ENCODE measurements around the gene ITPR2.
A peak's percentile ranks its signal among the peaks of the same experiment; 100 is the strongest.
"Not testable (repeated sequence)": the region's sequence is repeated elsewhere in the genome, so short reads cannot be mapped to it uniquely, and the experiment has no call there.

ITPR2 gene

DNA sequence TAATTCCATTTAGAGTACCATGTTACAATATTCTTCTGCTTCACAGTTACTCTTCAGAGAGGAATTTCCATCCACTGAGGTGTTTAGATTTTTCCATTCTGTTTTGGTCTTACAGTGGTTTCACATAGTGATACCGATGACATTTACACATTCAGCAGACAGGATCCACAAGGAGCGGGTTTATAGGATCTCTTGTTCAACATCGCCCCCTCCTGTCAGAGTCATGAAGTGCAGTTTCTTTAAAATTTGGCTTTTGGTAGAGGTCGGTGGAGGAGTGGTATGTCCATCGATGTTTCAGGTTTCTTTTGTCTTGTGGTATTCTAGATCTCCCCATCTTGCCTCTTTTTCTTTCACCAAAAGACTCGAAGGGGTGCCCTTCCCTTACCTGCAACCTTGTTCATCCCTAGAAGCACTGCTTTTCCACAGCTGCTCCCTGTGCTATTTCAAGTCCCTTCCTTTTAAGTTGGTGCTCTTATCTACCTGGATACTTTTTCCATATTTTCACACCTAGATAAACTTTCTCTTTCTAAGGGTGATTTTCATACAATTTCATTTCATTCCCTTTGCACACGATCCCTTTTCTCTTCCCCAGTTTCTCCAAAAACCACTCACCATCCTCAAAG lies 181.3 kb downstream of the ITPR2 start:
- DNase-seq, result peak; percentile 77

DNA sequence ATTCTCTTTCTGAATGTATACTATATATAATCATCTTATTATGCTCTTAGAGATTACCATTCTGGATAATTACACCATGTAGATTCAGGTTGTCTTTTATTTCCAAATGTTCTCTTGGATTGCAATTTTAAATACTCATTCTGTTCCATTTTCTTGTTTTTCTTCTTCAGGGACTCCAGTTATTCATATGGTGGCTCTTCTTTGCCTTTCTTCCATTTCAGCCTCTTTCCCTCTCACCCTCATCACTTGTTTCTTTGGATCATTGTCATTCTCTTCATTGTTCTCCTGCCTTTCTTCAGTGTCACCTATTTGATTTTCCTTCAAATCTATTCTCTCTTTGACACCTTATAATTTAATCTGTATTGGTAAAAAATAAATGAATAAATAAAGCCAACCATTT lies 182.0 kb downstream of the ITPR2 start:
- DNase-seq, result no peak

DNA sequence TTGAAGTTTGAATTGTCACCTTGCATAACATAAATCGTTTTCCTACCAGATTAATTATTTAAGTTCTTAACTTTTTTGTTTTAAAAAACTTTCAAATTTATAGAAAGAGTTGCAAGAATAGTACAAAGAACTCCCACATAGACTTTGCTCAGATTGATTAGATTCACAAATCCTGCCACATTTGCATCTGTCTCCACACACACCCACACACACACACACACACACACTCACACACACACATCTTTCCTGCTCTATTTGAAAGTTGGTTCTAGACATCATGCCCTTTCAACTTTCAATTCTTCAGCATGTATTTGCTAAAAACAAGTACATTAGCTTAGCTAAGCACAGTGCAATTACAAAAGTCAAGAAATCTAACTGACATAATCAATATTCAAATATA lies 184.0 kb downstream of the ITPR2 start:
- DNase-seq, result no peak

DNA sequence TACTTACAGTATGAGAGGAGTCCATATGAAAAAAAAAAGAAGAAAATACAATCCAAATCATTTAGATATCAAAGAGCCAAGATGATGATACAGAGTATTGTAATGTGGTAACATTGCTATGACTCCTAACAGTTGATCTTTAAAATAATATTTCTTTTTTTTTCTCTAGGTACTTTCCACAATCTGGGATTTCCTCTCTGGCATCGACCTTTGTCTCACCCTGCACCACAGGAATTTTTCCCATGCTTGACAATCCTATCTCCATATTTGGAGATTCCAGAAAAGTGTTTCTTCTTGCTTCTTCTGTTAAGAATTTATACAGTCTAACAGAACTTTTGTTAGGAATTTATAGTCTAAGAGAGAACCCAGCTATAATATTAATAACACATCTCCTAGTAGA lies 184.4 kb downstream of the ITPR2 start:
- no peak for DNase-seq

DNA sequence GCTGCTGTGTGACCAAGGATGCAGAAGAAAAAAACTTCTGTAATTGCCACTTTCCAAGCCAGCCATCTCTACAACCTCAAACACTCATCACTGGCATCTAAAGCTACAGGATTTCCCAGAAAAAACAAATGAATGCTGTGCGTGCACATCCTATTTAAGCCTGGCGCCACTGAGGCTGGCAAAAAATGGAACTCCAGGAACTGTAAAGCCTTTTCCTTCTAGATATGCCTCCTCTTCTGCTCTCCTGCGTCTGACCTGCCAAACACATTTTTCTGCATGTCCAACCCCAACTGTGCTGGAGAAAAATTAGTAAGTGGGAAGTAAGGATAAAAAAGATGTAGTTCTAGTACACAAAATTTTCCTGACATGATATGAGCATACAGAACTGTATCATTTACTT lies 184.9 kb downstream of the ITPR2 start:
- DNase-seq, result no peak

DNA sequence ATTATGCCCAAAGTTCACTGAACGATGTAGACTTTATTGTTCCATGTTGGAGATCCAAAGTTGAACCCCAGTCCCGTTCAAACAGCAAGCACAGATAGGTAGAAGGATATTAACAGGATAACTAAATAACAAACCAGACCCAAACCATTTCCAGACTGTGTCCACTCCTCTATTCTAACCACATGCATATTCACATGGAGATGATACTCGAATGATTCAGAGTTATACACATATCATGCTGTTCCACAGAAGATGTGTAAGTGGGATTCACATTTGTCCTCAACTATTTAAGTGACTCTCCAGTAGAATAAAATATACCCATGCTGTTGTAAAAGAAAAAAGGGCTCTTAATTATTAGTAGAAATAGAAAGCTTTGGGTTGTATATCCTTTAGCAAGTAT lies 185.9 kb downstream of the ITPR2 start:
- DNase-seq, result no peak

DNA sequence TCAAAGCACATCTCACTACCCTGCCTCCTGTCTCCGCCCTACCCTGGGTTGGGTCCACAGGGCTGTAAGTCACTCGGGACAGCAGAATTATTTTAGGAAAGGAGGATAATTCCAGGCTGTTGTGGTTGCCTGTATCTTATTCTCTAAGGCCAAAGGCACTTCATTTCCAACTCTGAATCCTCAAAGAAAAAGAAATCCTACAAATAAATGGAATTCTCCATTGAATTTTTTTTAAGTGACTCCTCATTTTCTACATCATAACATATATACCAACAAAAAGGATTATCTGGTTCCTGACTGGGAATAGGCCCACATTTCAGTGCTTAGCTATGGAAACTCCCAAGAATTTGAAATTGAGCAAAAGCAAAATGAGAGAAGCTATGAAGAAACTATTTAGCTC lies 186.4 kb downstream of the ITPR2 start:
- no peak for DNase-seq

DNA sequence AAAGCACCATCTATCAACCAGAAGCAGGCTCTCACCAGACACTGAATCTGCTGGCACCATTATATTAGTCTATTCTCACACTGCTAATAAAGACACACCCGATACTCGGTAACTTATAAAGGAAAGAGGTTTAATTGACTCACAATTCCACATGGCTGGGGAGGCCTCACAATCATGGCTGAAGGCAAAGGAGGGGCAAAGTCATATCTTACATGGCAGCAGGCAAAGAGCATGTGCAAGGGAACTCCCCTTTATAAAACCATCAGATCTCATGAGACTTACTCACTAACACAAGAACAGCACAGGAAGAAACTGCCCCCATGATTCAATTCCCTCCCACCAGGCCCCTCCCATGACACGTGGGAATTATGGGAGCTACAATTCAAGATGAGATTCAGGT lies 188.6 kb downstream of the ITPR2 start:
- not testable (repeated sequence) for DNase-seq

DNA sequence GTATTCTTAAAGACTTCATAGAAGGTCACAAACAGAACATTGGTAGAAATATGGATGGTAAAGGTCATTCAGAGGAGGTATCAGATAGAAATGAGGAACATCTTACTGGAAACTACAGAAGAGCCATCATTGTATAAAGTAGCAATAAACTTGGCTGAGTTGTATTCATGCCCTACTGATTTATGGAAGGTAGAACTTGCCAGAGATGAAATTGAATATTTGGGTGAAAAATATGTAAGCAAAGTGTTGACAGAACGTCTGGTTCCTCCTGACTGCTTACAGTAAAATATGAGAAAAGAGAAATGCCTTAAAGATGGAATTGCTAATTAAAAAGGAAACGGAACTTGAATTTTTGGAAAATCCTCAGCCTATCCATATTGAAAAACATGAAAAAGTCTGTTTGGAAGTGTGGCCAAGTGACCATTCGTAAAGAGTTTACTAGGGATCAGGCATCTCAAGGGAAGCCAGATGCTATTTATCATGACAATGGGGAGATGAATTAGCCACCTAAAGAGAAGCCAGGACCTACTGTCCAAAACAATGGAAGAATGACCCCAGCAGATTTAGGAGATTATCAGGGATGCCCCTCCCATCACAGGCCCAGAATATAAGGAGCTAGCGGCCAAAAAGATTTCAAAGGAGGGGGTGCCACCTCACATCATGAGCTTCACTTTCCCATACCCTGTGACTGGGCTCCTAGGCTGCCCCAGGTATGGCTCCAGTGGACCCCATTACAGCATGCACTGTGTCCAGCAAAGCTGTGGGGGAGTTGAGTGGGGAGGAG lies 189.3 kb downstream of the ITPR2 start:
- DNase-seq, result no peak

DNA sequence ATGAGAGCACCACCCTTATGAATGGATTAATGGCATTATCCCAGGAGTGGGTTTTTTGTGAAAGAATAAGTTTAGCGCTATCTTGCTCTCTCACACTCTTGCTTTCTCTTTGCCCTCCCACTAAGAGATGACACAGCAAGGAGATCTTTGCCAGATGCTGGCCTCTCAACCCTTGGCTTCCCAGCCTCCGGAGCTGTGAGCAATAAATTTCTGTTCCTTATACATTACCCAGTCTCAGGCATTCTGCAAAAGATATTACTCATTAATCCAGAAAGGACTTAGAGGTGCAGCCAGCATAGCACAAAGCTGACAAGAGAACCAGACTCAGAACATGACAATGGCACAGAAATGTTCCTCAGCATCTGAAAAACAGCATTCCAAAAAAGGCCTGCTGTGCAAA lies 190.6 kb downstream of the ITPR2 start:
- DNase-seq, result no peak

DNA sequence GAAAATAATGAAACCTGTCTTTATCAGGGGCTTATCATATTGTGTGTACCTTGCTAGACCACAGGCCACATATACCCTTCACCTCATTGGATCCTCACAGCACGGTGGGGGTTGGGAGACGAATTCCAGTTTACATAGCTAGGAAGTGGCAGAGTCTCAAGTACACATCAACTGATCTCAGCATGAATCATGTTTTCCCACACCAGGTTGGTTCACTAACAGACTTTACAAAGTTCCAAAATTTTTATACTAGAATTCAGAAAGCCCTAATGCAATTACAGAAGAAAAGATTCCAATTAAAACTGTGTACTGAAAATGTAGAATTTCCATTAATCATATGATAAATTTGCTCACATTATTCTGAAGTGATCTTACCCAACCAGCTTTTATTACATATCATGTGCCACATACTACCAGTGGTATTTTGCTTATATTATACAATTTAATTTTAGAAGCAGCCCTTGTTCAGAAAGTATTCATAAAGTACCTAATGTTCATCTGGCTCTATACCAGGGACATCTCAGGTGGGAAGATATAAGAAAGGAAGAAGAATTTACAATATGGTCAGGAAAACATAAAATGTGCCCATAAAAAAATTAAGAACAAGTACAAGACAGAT lies 196.2 kb downstream of the ITPR2 start:
- no peak for DNase-seq

DNA sequence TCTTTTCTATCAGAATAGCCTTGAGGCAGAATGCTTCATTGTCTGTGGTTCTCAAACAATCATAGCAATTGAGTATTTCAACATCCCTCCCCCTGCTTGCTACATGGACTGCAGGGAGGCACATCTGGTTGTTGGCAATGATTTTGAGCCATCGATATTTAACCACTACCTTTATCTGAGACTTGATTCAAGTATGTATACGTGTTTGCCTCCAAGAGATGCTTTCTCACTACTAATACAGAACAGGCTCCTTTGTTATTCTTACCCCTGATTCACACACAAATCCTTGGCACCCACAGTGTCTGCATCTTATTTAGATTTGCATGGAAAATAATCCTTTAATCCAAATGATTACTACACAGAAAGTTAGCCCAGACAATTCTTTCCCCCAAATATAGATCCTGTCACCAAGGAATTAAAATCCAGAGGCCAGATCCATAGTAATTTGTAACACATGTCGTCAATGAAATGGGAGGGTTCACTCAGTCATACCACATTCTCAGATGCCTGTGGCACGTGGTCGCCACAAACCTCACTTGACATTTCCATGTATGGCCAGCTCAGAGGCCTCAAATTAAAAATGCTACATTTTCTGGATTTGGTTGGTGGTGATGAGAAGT lies 199.3 kb downstream of the ITPR2 start:
- DNase-seq, result no peak

DNA sequence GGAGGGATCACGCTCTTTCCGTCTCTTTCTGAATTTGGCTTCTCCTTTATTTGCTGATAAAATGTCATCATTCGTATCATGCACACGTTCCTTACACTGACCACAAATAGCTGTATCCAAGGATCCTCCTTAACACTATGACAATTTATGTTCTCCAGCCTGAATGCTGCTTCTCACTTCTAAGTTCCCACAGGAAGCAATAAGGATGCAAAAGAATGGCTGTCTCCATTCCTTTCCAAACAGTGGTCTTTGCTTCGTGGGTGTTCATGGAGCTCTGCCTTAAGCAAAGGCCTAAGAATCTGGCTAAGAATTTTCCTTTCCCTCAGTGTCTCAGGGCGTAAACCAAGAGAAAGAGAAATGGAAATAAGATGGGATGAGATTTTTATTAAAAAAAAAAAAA lies 200.2 kb downstream of the ITPR2 start:
- no peak for DNase-seq

DNA sequence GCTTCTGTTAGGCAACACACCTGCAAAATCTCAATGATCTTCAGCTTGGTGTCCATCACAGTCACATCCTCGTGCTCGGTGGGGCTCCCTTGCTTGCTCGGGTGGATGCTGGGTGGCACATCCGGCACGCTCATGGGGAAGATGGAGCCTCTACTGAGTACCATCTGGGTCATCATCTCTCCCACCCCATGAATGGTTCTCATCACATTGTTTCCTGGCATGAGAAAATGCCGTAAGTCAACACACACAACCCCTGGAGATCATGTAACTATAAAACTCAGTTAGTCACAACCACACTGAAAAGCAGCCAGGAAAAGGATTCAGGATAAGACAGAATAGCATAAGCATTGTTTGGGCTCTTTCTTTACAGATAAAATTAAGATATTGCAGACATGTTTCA lies 201.1 kb downstream of the ITPR2 start:
- no peak for DNase-seq

DNA sequence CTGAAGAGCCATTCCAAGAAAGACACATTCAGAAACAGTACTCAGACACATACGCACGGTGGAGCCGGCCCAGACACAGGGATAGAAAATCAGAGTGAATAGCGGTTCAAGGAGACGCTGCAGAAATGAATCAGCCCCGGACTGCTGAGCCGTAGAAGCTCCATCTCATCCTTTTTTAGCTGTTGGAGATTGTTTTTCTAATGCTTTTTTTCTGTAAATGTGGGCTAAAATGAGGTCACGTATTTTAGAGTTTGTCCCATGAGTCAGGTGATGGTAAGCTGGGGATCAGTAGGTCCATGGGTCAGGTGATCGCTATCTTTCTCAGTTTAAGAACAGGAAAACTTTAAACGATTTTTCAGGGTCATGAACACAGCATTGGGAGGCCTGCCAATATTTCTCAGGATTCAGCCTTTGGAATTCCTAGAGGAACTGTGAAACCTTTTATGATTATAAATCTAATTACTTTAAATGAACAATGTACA lies 202.4 kb downstream of the ITPR2 start:
- no peak for DNase-seq

DNA sequence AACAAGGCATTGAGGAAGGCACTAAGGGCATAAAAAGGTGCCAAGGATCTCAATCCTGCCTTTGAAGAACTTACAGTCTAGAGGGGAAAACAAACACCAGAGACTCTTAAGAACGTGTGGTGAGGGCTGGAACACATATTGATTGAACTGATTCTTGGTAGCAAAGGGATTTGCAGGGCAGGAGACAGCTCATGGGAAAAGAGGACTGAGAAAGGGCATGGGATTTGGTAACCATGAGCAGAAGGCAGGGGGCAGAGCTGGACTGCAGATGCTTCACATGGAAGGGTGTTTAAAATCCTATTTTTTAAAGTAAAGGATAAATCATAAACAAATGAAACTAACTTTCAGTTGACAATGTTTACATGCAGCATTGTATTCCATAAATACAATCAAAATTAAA lies 203.1 kb downstream of the ITPR2 start:
- DNase-seq, result no peak

DNA sequence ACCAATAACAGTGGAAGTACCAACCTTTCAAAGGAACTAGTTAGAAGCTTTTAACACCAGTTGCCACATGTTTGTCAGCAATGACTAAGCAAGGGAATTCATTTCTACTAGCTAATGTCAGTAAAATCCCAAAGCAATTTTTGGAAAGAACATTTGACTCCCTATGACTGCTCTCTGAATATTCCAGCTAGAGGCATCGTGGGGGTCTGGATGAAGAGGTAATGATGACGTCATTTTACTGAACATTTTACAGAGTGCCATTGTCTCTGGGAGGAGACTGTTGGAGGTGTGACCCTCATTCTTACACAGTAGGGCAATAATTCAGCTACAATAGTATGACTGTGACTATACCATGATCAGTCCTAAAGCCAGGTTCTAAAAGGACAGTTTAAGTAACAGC lies 204.8 kb downstream of the ITPR2 start:
- DNase-seq, result no peak

DNA sequence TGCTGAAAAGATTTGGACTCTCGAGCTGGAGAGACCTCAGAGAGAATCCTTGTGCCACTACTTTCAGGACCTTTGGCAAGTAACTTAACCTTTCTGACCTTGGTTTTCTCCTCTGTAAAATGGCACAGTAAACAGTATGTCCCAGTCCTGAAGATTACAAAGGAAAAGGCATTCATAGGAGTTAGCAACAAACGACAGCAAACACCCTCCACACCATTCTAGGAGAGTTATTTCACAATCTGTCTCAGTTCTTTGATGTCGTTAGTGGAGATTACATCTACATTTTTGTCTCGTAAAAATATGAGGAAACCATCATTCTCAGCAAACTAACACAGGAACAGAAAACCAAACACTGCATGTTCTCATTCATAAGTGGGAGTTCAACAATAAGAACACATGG lies 205.7 kb downstream of the ITPR2 start:
- no peak for DNase-seq

DNA sequence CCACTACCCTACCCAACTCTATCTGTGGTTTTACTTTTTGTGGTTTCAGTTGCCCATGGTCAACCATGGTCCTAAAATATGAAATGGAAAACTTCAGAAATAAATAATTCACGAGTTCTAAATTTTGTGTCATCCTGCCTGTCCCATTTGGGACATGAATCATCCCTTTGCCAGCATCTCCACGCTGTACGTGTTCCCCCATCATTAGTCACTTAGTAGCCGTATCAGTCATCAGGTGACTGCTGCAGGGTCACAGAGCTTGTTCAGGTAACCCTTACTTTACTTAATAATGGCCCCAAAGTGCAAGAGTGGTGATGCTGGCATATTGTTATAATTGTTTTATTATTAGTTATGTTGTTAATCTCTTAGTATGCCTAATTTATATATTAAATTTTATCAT lies 209.9 kb downstream of the ITPR2 start:
- peak; percentile 56 for DNase-seq

DNA sequence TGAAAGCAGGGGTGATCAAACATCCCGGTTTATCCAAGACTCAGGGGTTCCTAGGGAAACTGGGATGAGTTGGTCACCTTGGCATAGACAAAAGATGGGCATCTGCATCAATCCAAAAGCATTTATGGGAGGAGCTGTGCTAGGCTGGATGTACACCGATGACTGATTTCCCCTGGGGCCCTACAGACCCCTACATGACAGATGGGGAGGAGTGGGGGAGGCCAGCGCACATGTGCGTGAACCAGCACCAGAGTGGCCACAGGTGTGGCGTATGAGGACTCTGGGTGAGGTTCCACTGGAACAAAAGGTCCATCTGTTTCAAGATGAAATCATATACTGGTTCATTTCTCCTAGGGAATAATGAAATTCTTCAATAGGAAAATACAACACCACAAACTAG lies 210.4 kb downstream of the ITPR2 start:
- DNase-seq, result peak; percentile 98

DNA sequence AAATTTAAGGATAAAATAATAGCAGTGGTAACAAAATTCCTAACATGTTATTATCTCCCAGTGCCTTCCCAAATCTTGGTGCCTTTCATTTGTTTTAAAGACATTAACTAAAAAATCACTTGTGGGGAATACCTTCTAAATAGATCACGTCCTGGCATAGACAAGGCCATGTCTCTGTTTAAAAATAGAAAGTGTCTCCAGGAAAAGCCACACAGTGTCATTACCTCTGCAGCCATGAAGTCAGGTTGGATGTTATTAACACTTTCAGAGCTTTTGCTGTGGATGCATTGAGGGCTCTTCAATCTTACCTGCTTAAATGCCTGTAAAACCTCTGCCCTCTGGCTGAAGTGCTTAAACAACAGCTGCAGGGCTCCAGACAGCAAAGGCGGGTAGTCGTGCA lies 211.1 kb downstream of the ITPR2 start:
- DNase-seq, result peak; percentile 78

DNA sequence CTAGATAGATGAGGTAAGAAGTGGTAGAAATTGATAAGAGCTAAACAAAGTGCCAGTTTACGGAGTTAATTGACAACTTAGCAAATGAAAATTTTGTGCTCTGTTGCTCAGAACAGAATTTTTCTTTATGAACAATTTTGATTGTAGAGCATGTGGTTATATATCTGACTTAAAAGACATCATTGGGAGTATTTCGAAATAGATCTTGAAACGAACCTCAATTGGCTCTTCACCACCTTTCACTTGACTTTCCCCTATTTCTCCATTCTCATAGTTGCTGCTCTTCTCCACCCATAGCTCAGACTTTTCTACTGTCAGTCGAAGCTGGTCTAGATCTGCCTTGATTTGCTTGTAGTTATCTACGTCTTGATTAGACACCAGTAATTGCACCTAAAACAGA lies 212.1 kb downstream of the ITPR2 start:
- DNase-seq, result no peak

DNA sequence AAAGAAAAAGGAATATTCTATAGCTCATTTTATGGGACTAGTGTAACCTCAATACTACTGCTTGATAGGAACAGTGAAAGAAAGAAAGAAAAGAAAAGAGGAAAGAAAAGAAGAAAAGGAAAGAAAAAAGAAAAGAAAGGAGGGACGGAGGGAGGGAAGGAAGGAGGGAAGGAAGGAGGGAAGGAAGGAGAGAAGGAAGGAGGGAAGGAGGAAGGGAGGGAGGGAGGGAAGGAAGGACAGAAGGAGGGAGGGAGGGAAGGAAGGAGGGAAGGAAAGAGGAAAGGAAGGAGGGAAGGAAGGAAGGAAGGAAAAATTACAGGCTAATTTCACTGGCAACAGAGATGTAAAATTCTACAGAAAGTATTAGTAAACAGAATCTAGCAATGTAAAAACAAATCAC lies 215.5 kb downstream of the ITPR2 start:
- no peak for DNase-seq

Data from NCI-H2171 treated with DMSO at 0.1 percent for 48 hours (cell line).